HG02981 (cell line): ENCODE results near the gene TSKS.

ENCODE experiments used
- ATAC-seq: cut with Tn5 transposase; IDR thresholded peaks from one replicate; pipeline ENCODE4 v1.9.1; 2021; ENCODE audit warnings: mild to moderate bottlenecking, moderate library complexity; ENCODE audit not compliant: unreplicated experiment

Gene TSKS

DNA sequence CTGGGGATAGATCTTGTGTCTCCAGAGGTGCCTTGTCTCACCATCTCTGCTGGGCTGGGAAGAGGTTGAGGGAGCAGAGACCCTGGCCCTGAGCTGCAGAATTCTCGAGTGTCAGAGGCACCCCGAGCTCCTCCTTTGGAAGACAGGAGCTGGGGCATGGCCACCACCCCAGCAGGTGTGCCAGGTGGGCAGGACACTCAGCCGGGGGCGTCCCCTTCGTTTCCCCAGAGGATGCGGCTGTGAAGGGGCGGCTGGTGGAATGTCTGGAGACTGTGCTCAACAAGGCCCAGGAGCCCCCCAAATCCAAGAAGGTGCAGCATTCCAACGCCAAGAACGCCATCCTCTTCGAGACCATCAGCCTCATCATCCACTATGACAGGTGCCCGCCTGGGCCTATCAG is 35.5 kb upstream of the TSKS start:
- ATAC-seq: no peak

DNA sequence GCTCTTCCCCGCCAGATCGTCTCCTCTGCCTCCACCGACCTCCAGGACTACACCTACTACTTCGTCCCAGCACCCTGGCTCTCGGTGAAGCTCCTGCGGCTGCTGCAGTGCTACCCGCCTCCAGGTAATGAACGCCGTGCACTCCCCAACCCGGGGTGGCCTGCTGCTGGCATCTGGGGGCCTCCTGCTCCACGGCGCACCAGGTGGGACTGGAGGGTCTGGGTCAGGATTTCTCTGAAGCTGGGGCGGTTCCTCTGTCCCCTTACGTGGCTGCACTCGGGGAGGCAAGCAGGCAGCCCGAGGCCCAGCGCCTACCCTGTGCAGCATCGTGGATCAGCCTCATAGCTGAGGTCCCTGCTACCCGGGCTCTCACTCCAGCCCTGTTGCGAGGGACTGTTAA is 32.5 kb upstream of the TSKS start:
- no peak for ATAC-seq

DNA sequence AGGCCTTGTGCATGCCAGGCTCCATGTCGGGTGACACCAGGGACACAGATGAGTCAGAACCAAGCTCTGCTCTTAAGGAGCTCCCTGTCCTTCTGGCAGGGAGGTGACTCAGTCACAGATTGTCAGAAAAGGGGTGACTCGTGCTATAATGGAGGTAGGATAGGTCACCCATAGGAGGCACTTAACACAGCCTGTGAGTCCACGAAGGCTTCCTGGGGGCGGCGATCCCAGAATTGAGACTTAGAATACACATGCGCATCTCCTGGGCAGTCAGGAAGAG is 30.4 kb upstream of the TSKS start:
- ATAC-seq: no peak

DNA sequence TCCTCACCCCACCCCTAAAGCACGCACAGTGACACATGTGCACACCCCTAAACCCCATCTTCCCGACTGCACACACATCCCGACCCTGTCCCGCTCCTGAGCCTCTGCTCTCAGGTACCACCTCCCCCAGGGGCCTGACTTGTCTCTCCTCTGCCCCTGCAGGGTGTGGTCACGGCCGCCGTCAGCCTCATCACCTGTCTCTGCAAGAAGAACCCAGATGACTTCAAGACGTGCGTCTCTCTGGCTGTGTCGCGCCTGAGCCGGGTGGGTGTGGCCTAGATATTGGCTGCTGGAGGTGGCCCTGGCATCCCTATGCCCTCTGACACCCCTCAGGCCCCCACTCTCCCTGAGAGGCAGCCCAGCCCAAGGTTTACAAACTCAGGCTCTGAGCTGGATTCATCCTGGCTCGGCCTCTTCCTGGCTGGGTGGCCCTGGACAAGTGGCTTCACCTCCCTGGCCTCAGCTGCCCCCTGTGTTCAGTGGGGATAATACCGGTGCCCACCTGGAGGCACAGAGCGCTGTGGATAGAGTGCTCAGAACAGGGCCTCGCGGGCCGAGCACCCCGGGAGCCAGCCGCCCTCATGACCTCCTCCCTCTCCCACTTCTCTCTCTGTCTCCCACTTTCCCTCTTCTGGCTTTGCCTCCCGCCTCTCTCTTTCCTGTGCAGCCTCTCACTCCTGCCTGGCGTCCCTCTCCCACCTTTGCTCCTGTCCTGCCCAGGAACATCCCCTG is 29.9 kb upstream of the TSKS start:
- no peak for ATAC-seq

DNA sequence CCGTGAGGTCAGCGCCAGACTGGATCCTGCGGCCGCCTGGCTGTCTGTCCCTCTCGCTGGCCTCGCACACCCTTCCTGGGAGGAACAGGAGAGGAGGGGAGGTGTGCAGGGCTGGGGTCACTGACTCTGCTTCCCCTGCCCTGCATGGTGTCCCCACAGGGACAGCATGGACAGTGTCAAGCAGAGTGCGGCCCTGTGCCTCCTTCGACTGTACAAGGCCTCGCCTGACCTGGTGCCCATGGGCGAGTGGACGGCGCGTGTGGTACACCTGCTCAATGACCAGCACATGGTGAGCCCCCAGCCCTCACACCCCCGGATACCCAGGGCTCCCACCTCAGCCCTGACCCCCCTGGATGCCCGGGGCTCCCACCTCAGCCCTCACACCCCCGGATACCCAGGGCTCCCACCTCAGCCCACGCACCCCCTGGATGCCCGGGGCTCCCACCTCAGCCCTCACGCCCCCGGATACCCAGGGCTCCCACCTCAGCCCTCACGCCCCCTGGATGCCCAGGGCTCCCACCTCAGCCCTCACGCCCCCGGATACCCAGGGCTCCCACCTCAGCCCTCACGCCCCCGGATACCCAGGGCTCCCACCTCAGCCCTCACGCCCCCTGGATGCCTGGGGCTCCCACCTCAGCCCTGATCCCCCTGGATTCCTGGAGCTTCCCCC is 28.8 kb upstream of the TSKS start:
- ATAC-seq: no peak

DNA sequence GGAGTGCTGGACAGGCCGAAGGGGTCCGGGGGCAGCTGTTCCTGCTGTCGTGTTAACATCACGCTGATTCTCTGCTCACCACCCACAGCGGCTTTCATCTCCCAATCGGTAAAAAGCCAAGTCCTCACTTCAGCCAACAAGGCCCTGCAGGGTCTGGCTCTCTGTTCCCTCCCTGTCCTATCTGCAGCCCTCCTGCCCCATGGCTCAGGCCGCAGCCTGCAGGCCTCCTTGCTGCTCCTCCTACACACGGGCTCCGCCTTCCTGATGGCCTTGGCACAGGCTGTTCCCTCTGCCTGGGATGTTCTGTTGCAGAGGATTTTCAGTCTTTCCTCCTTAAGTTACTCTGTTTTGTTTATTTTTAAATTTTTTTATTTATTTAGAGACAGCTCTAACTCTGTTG is 27.8 kb upstream of the TSKS start:
- ATAC-seq: no peak

DNA sequence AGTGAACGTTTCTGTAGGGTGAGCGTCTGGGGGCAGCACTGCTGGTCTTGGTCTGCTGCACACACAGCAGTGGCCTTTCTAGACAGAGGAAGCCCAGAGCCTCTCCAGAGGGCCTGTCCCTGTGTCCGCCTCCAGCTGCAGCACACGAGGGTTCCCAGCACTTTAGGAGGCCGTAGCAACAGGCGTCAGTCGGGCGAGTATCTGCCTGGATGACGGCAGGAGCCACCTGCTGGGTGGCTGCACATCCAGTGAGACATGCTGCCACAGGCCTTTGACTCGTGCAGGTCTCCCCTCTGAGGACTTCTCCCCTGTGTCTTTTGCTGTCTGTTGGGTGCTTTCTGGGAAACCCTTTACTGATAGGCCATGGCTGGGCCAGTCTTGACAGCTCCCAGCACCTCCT is 25.8 kb upstream of the TSKS start:
- ATAC-seq: no peak

DNA sequence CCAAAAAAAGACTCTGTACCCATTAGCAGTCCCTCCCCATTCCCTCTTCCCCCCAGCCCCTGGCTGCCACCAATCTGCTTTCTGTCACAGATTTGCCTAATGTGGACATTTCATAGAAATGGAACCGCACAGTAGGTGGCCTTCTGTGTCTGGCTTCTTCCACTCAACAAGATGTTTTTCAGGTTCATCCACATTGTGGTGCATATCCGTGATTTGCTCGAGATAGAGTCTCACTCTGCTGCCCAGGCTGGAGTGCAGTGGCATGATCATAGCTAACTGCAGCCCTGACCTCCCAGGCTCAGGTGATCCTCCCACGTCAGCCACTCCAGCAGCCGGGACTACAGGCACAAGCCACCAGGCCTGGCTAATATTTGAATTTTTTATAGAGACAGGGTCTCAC is 24.6 kb upstream of the TSKS start:
- ATAC-seq: no peak

DNA sequence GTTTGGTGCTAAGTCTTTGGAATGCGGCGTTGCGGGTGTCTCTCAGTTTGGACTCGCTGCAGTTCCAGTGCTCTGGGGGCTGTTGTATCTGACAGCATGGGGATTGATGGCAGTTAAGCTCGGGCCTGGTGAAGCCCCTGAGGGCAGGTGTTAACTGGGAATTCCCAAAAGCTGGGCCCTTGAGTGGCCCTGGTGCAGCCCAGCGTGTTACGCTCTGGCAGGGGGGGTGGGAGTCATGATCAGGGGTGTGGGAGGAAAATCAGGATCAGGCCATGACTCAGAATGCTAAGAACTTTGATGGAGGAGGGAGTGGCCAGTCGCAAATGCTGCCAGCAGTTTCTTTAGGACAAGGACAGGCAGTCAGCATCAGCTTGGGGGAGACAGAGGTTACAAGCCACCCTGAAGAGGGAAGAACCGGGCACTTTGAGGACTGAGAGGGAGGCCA is 23.3 kb upstream of the TSKS start:
- no peak for ATAC-seq

DNA sequence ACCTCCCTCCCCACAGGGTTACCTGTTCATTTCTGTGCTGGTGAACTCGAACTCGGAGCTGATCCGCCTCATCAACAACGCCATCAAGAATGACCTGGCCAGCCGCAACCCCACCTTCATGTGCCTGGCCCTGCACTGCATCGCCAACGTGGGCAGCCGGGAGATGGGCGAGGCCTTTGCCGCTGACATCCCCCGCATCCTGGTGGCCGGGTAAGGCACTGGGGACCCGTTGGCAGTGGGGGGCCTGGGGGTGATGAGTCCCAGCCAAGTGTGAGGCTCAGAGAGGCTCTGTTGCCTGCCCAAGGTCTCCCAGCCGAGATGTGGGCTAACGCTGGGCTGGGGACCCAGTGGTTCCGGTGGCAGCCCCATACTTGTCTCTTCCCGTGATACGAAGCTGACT is 19.4 kb upstream of the TSKS start:
- ATAC-seq: no peak

DNA sequence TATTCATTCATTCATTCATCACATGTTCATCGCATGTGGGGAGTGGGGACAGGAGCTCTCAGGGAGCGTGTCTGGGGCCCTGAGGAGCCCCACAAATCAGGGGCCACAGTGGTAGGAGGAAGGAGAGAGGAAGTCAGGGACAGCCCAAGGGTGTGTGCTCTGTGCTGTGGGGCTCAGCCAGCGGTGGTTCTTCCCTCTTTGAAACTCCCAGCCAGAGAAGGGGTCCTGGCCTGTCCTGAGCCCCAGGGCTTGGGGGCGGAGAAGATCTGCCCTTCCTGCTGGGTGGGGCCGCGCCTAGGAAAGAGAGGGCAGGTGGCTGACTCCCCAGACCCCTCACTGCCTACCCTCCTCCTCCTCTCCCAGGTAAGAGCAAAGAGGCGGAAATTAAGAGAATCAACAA is 18.3 kb upstream of the TSKS start:
- ATAC-seq: no peak

DNA sequence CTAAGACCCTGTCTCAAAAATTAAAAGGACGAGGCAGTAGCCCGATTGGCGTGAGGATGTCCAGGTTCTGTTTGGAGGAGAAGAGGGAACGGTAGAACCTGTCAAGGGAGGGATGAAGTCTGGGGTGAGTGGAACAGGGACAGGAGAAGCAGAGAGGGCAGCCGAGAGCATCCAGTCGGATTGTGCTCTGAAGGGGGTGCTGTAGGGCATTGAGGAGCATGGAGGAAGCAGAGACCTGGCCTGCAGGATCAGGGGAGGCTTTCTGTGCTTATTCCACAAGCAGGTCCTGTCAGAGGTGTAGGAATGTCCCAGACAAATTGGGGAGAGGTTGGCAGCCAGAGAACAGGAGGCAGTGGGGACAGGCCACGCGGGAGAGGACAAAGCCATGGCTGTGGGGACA is 17.8 kb upstream of the TSKS start:
- no peak for ATAC-seq

DNA sequence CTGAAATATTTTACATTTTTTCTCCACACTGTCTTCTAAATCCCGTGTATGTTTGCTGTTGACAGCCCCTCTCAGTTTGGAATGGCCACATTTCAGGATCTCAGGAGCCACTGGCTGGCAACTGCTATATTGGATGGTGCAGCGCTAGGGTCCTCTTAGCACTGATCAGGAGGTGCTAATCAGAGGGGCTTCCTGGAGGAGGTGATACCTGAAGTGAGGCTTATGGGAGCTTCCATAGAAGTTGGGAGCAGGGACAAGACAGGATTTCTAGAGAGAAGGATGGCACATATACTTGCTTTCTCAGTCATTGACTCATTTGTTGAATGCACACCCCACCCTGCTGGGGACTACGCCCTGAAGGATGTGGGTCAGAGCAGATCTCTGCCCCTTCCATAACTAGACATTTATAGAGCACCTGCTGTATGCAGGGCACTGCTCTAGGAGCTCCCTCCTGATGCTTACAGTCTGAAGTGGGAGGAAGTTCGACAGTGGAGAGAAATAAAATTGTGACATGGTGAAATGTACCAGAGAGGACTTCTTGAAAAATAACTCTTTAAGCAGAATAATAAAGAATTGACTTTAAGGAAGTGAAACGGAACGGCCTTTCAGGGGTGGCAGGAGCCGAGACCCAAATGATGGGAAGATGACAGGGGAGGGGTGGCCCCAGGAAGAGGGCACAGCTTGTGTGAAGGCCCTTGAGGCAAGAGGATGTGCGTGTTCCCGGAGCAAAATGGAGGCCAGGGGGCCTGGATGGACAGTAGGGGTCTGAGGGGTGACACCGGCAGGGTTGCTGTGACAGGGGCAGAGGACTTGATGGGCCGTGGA is 16.8 kb upstream of the TSKS start:
- ATAC-seq: no peak

DNA sequence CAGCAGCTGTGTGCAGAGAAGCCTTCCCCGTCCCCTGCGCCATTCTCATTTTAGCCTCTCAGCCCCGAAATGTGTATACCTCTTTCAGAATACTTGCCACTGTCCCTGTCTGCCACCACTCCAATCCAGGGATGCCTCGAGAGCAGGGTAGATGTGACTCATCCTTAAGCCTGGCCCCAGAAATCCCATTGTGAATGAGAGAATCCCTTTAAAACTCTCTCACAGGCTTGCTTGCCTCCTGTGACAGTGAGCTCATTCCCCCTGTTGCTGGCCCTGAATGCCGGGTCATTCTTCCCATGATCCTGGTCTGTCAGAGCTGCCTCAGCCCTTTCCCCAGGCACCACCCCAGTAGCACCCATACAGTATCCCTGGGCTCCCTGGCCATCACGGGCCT is 13.3 kb upstream of the TSKS start:
- ATAC-seq: no peak

DNA sequence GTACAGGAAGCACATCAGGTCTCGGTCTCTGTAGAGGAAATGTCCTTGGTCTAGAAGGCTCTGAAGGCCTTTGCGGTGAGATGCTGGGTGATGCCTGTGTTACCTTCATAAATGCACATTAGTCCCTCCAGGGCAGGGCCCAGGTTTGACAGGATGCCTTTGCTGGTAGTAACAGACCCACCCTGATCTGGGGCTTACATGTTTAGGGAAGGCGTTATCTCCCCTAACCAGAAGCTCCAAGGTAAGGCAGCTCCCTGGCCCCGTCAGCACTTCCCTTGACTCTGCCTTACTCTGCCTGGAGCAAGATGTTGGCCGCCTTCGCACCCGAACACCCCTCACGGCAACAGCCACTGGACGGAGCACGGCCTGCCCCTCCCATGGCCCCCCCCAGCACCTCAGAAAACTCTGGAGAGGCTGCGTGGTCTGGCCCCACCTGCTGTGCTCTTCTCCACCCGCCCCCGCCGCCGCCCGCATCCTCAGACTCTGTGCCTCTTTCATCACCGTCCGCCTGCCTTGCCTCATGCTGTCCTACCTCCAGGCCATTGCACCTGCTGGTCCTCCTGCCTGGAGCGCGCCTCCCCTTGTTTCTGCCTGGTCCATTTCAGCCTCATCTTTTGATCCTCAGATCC is 12.8 kb upstream of the TSKS start:
- no peak for ATAC-seq

DNA sequence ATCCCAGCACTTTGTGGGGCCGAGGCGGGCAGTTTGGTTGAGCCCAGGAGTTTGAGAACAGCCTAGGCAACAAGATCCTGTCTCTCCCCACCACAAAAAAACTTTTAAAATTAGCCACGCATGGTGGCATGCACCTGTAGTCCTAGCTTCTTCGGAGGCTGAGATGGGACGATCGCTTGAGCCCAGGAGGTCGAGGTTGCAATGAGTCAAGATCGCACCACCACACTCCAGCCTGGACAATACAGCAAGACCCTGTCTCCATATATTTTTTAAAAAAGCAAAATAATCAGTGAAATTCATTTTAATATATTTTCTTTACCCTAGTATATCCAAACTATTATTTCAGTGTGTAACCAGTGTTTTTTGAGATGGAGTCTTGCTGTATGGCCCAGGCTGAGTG is 11.9 kb upstream of the TSKS start:
- no peak for ATAC-seq

DNA sequence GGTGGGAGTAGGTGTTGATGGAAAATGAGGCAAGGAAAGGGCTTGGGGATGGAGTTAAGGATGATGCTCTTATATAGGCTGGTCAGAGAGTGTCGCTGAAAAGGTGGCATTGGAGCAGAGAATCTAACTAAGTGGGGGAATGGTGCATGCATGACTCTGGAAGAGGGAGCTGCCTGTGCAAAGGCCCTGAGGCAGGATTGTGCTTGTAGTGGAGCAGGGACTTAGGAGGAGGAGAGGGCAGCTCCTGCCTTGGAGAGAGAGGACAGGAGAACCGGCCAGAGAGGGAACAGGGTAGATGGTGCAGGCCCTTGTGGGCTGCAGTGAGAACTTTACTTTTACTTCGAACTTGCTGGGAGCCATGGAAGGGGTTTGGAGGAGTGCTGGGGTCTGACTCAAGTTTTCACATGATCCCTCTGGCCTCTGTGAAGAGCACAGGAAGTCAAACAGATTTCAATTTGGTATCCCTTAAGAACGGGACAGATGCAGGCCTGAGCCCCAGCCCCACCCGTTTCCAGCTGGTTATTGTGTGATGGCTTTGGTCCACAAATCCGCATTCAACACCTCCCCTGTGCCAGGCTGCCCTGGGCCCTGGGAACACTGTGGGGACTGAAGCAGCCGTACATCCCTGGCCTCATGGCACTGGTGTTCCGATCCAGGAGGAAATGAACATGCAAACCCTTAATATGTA is 10.7 kb upstream of the TSKS start:
- ATAC-seq: no peak

DNA sequence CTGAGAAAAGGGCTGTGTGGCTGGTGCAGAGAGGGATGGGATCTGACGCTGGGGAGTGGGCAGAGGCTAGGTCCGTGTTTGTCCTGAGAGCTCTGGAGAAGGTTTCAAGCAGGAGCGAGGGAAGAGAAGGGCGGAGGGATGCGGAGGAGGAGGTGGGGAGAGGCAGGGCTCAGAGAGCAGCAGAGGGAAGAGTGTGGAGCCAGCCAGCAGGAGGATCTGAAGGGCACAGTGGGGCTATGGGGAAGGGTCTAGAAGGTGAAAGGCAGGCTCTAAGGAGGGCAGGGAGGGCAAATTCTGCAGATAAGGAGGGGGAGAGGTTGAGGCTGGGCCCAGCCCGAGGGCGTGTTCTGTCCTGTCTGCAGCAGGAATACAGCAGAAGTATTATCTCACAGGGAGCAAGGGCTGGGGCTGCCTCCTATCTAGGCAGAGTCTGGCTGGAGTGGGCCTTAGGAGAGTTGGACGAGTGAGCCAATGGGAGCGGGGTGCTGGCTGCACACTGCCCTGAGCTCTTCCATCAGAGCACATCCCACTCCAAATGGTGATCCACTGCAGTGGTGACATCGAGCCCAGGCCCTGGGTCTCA is 9.8 kb upstream of the TSKS start:
- no peak for ATAC-seq

DNA sequence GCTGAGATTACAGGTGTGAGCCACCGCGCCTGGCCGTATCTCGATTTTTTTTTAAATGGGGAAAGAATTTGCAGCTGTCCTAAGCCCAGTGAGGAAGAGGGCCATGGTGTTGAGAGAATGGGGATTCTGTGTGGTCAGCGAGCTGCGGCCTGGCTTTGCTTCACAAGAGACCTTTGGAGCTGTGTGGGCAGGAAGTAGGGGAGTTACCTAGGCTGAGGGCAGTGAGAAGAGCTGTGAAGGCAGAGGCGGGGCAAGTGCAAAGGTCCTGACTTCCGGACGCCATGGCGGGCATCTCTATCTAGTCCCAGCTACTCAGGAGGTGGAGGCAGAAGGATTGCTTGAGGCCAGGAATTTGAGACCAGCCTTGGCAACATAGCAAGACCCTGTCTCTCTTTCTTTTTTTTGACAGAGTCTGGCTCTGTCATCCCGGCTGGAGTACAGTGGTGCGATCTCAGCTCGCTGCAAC is 8.6 kb upstream of the TSKS start:
- no peak for ATAC-seq

DNA sequence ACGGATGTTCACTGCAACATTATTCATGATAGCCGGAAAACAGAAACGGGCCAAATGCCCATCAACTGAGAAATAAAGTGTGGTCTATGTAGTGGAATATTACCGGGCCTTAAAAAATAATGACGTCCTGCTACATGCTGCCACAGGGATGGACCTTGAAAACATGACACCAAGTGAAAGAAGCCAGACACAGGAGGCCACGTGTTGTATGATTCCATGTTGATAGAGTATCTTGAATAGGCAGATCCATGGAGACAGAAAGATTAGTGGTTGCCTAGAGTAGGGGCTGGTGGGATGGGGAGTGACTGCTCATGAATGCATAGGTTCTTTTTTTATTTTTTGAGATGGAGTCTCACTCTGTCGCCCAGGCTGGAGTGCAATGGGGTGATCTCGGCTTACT is 7.4 kb upstream of the TSKS start:
- no peak for ATAC-seq
